Measurements from ENCODE around the gene MRPL45.
"Not testable (repeated sequence)": the region's sequence is repeated elsewhere in the genome, so short reads cannot be mapped to it uniquely, and the experiment has no call there.

The MRPL45 gene

DNA sequence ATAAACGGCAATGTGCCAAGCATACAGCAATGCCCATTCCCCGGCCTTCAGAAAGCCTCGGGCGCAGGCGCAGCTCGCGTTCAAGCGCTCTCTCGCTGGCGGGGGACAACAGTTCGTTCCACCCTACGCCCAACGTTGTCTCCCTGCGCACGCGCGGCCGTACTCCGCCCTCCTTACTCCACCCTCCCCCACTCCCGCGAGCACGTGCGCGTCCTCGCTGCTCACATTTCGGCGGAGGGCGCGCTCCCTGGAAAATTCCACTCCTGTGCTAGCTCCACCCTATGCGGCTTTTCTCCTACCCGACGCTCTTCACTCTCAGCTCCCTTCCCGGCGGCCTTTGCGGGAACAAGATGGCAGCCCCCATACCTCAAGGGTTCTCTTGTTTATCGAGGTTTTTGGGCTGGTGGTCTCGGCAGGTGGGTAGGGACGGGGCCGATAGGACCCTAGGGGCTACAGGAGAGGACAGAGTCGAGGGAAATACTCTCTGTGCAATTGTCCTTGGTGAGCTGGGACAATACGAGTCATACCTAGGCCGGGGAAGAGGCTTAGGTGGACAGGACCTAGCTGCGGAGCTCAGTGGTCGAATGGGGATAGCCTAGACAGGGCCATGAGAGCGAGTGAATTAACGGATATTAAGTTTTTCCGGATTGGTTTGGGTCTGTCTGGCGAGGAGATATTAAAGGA lies at the start of gene MRPL45:
TSS of gene MRPL45 (plus strand) at position 335 of the 684 bp plus-strand sequence. CDS start at position 351, 16 bp downstream.
- TF ChIP-seq GATA3, GATA2 (IDR thresholded peaks at IDR 0.05; ENCODE audit: low read depth, low read length): not testable (repeated sequence)

DNA sequence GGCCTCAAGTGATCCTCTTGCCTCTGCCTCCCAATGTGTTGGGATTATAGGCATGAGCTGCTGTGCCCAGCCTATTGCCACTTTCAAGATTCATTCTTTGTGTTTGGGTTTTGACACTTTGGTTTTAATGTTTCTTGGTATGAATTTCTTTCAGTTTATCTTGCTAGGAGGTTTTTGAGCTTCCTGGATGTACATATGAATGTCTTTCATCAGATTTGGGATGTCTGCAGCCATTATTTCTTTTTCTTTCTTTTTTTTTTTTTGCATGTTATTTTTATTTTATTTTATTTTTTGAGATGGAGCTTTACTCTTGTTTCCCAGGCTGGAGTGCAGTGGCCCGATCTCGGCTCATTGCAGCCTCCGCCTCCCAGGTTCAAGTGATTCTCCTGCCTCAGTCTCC lies 18.5 kb downstream of the MRPL45 start:
- no peak for TF ChIP-seq GATA2 (IDR thresholded peaks at IDR 0.05; ENCODE audit: low read depth, low read length)
- no peak for TF ChIP-seq GATA3 (IDR thresholded peaks at IDR 0.05; ENCODE audit: low read depth, low read length)

DNA sequence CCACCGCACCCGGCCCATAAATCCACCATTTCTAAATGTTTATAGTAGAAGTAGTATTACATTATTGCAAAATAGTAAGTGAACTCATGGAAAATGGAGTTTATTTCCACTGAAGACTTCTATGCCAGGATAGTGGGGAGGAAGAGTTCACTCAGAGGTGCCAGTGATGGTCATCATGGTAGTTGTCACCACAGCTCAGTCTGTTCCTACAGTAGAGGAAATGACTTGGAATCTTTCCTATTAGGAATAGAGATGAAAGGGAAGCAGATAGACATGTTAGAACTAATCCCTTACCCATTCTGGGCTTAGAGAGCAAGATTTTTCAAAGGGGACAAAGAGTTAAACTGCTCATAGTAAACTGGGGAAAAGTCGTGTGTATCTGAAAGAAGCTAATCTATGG lies 20.1 kb downstream of the MRPL45 start:
- TF ChIP-seq GATA3 (IDR thresholded peaks at IDR 0.05; ENCODE audit: low read depth, low read length) (no peak), GATA2 (IDR thresholded peaks at IDR 0.05; ENCODE audit: low read depth, low read length) (no peak)

DNA sequence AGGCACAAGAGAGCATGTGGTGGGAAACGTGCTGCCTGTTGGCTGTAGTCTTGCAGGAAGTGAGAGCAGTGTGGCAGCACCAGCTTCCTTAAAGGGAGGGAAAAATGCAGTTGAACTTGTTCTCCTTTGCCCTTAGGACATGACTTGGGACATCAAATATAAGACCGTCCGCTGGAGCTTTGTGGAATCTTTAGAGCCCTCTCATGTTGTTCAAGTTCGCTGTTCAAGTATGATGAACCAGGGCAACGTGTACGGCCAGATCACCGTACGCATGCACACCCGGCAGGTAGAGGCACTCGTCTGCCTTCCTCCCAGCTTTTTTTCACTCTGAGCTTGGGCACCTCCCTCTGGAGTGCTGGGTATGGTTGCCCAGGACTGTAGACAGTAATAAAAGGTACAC lies 23.5 kb downstream of the MRPL45 start:
- TF ChIP-seq GATA3 (IDR thresholded peaks at IDR 0.05; ENCODE audit: low read depth, low read length), result no peak
- TF ChIP-seq GATA2 (IDR thresholded peaks at IDR 0.05; ENCODE audit: low read depth, low read length), result no peak

GRCh38 chr17:38322156-38322779 lies 25.3 kb downstream of the MRPL45 start:
- TF ChIP-seq GATA3 (IDR thresholded peaks at IDR 0.05; ENCODE audit: low read depth, low read length) (no peak), GATA2 (IDR thresholded peaks at IDR 0.05; ENCODE audit: low read depth, low read length) (no peak)

DNA sequence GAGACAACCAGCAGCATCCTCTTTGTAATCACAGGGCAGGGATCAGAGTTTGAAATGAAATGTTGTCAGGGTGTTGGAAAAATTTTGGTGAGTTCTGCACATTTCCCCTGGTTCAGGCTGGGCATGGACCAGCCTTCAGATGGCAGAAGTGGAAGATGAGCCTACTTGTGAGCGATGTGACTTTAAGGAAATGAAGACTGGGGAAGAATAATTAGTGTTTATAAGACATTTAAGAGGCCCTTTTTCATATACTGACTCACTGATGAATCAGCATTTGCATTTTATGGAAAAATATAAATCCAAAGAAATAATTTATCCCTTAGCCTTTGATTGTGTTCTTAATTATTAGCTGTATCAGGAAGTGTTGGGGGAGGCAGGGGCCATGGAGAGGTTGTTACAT lies 25.9 kb downstream of the MRPL45 start:
- TF ChIP-seq GATA3 (IDR thresholded peaks at IDR 0.05; ENCODE audit: low read depth, low read length), result no peak

- no peak for TF ChIP-seq GATA3 (IDR thresholded peaks at IDR 0.05; ENCODE audit: low read depth, low read length)
- TF ChIP-seq GATA2 (IDR thresholded peaks at IDR 0.05; ENCODE audit: low read depth, low read length), result no peak
Observed at GRCh38 chr17:38324141-38324697, 27.3 kb downstream of the MRPL45 start.

DNA sequence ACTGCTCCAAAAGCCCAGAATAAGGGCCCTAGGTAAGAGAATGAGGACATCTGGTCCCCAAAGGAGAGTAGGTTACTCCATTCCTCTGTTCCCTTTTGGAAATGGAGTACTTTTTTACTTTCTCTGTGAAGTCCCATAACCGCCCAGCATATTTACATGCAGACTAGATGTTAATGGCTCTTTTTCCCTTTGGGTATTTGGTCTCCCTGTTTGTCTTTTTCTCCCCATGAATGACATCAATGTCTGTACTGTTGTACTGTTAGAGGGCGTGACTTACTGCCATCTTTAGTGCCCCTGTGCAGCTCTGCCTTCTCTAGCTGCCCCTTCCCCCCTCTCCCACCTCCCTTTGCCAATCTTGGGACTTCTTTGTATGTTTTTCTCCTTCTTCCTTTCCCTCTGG lies 27.8 kb downstream of the MRPL45 start:
- TF ChIP-seq GATA3 (IDR thresholded peaks at IDR 0.05; ENCODE audit: low read depth, low read length) (no peak), GATA2 (IDR thresholded peaks at IDR 0.05; ENCODE audit: low read depth, low read length) (no peak)

DNA sequence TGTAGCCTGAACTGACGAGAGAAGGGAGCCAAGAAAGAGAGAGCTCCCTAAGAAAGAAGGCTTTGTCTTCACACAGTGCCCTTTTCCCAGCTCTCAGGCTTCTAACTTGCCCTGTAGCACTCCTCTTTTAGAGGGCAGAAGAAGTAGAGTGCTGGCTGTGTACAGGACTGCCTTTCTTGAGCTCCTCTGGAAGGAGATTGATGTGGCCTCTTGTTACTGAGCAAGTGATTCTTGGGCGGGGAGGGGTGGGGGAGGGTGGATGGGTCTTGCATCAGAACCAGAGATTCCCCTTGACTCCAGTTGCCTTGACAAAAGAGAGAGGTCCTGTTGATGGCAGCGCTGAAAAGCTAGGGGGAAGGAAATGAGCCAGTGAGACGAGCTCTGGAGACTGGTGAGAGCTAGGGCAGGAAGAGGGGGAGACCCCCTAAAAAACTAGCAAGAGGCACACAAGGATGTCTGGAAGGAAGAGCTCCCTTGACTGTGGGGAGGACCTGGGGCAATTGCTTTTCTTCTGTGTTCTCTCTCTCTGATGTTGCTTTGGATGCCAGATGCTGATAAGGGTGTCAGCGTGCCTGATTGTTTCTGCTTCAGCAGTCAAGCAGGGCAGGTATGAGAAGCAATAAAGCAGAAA lies 28.4 kb downstream of the MRPL45 start:
- TF ChIP-seq GATA2 (IDR thresholded peaks at IDR 0.05; ENCODE audit: low read depth, low read length) (peak; percentile 92), GATA3 (IDR thresholded peaks at IDR 0.05; ENCODE audit: low read depth, low read length) (no peak; the same call in 1 of the 2 replicates)

- no peak for TF ChIP-seq GATA2 (IDR thresholded peaks at IDR 0.05; ENCODE audit: low read depth, low read length)
- TF ChIP-seq GATA3 (IDR thresholded peaks at IDR 0.05; ENCODE audit: low read depth, low read length), result no peak
Observed at GRCh38 chr17:38326996-38327792, 30.2 kb downstream of the MRPL45 start.

DNA sequence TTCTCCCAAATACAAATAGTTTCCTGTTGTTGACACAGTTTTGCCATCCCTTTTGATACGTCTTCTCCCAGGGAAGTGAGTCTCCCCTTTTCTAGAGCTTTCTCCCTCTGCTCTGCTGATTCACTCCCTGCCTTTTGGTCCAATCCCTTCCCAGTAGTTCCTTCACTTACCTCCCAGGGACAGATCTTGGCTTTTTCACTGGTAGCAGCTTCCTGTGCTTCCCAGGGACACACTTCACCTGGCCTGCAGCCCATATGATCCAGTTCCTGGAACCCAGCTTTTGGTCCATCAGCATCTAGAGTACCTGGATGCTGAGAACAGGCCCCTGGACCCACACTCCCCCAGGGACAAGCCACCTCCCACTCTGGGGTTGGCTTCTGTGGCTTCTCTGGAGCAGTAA lies 31.0 kb downstream of the MRPL45 start:
- TF ChIP-seq GATA2 (IDR thresholded peaks at IDR 0.05; ENCODE audit: low read depth, low read length), result no peak
- no peak for TF ChIP-seq GATA3 (IDR thresholded peaks at IDR 0.05; ENCODE audit: low read depth, low read length)

- TF ChIP-seq GATA2 (IDR thresholded peaks at IDR 0.05; ENCODE audit: low read depth, low read length) (no peak), GATA3 (IDR thresholded peaks at IDR 0.05; ENCODE audit: low read depth, low read length) (no peak)
Observed at GRCh38 chr17:38328620-38329019, 31.7 kb downstream of the MRPL45 start.

- TF ChIP-seq GATA2 (IDR thresholded peaks at IDR 0.05; ENCODE audit: low read depth, low read length) (no peak), GATA3 (IDR thresholded peaks at IDR 0.05; ENCODE audit: low read depth, low read length) (no peak)
Observed at GRCh38 chr17:38329284-38329683, 32.3 kb downstream of the MRPL45 start.
